GM12878 (cell line): ENCODE data around the gene ZMIZ1. TPM values are rescaled to one million over a fixed set of nuclear protein-coding genes. Genes with fewer than 3 reads are reported as not detected.

Source experiments
- BHLHE40 ChIP-seq, 2 experiments: fragments of 450-650 bp in 1 of 2; IDR thresholded peaks; 2 replicates each; pipeline ENCODE4 v1.6.1; 2011 to 2017; ENCODE audit warnings: low read depth in 2 of 2, borderline replicate concordance in 1 of 2, improper control_type of control experiment in 1 of 2, low read length in 1 of 2, mild to moderate bottlenecking in 1 of 2
- CTCF ChIP-seq, 3 experiments: IDR thresholded peaks in 2 of 3; conservative IDR thresholded peaks in 1 of 3; 2 replicates each; pipeline ENCODE4 v1.5.1; 2011; ENCODE audit warnings: low read depth in 3 of 3, low read length in 3 of 3, mild to moderate bottlenecking in 3 of 3, control low read depth in 2 of 3, moderate library complexity in 2 of 3, inconsistent platforms in 1 of 3, mixed read lengths in 1 of 3; ENCODE audit not compliant: control insufficient read depth in 2 of 3, insufficient read depth in 1 of 3; ENCODE audit errors: extremely low read depth in 1 of 3
- DPF2 ChIP-seq: fragments of 450-650 bp; IDR thresholded peaks from 2 replicates; pipeline ENCODE4 v1.6.1; 2017; ENCODE audit warnings: mild to moderate bottlenecking
- ETV6 ChIP-seq, 2 experiments: fragments of 450-650 bp in 1 of 2; IDR thresholded peaks in 1 of 2; conservative IDR thresholded peaks in 1 of 2; 2 replicates each; pipeline ENCODE4 v1.6.1; 2014; ENCODE audit warnings: antibody characterized with exemption in 1 of 2, borderline replicate concordance in 1 of 2, low read depth in 1 of 2, mild to moderate bottlenecking in 1 of 2, moderate library complexity in 1 of 2
- FOXM1 ChIP-seq: IDR thresholded peaks from 2 replicates; pipeline ENCODE4 v1.6.1; 2012; ENCODE audit warnings: low read depth, mild to moderate bottlenecking, inconsistent platforms, low read length, moderate library complexity
- HCFC1 ChIP-seq: fragments of 150-350 bp; IDR thresholded peaks from 2 replicates; pipeline ENCODE4 v1.6.1; 2014; ENCODE audit warnings: low read length
- IKZF1 ChIP-seq: fragments of 450-650 bp; conservative IDR thresholded peaks from 2 replicates; pipeline ENCODE4 v1.6.1; 2017; ENCODE audit warnings: antibody characterized with exemption, mild to moderate bottlenecking
- IRF4 ChIP-seq: IDR thresholded peaks from 2 replicates; pipeline ENCODE4 v1.6.1; 2011; ENCODE audit warnings: low read depth, low read length
- LARP7 ChIP-seq: fragments of 450-650 bp; IDR thresholded peaks from 2 replicates; pipeline ENCODE4 v1.6.1; 2017; ENCODE audit warnings: mild to moderate bottlenecking
- MXI1 ChIP-seq: fragments of 150-350 bp; IDR thresholded peaks from 2 replicates; pipeline ENCODE4 v1.6.1; 2011; ENCODE audit warnings: low read depth, mild to moderate bottlenecking, inconsistent platforms, low read length, improper control_type of control experiment
- NFYB ChIP-seq: IDR thresholded peaks from 2 replicates; pipeline ENCODE4 v1.6.1; 2011; ENCODE audit warnings: low read depth, mild to moderate bottlenecking, low read length, improper control_type of control experiment, moderate library complexity; ENCODE audit not compliant: insufficient read depth
- NR2C1 ChIP-seq: fragments of 450-650 bp; IDR thresholded peaks from 2 replicates; pipeline ENCODE4 v1.6.1; 2017; ENCODE audit warnings: antibody characterized with exemption, mild to moderate bottlenecking, moderate library complexity
- NR2F1 ChIP-seq: fragments of 450-650 bp; conservative IDR thresholded peaks from 2 replicates; pipeline ENCODE4 v1.6.1; 2017; ENCODE audit warnings: mild to moderate bottlenecking
- PML ChIP-seq: IDR thresholded peaks from 2 replicates; pipeline ENCODE4 v1.6.1; 2012; ENCODE audit warnings: low read length, inconsistent platforms
- POLR2A ChIP-seq: IDR thresholded peaks from 2 replicates; pipeline ENCODE4 v1.6.1; 2011; ENCODE audit warnings: low read depth, mild to moderate bottlenecking, low read length
- POU2F2 ChIP-seq: IDR thresholded peaks from 3 replicates; pipeline ENCODE4 v1.6.1; 2011; ENCODE audit warnings: low read depth, mild to moderate bottlenecking, low read length, borderline replicate concordance
- RCOR1 ChIP-seq: conservative IDR thresholded peaks from 2 replicates; pipeline ENCODE4 v1.6.1; 2012; ENCODE audit warnings: low read depth, low read length, improper control_type of control experiment
- RELB ChIP-seq: fragments of 450-650 bp; IDR thresholded peaks from 2 replicates; pipeline ENCODE4 v1.6.1; 2017; ENCODE audit warnings: low read depth, mild to moderate bottlenecking, moderate library complexity
- SIX5 ChIP-seq: IDR thresholded peaks from 2 replicates; pipeline ENCODE4 v1.6.1; 2011; ENCODE audit warnings: mild to moderate bottlenecking, low read depth, low read length, moderate library complexity; ENCODE audit not compliant: severe bottlenecking
- SMARCA5 ChIP-seq: fragments of 450-650 bp; IDR thresholded peaks from 2 replicates; pipeline ENCODE4 v1.6.1; 2017; ENCODE audit warnings: mild to moderate bottlenecking
- SP1 ChIP-seq: IDR thresholded peaks from one replicate; pipeline ENCODE4 v1.6.1; 2011; ENCODE audit warnings: low read depth, low read length
- SREBF1 ChIP-seq: IDR thresholded peaks from 2 replicates; pipeline ENCODE4 v1.6.1; 2012; ENCODE audit warnings: mild to moderate bottlenecking, low read length
- TCF12 ChIP-seq: IDR thresholded peaks from 2 replicates; pipeline ENCODE4 v1.6.1; 2011; ENCODE audit warnings: low read depth, mild to moderate bottlenecking, low read length
- ZNF207 ChIP-seq: fragments of 450-650 bp; IDR thresholded peaks from 2 replicates; pipeline ENCODE4 v1.6.1; 2014; ENCODE audit warnings: antibody characterized with exemption, mild to moderate bottlenecking, borderline replicate concordance
- ZNF24 ChIP-seq: fragments of 450-650 bp; IDR thresholded peaks from 2 replicates; pipeline ENCODE4 v1.6.1; 2017; ENCODE audit warnings: antibody characterized with exemption, mild to moderate bottlenecking
- ZNF274 ChIP-seq: IDR thresholded peaks from one replicate; pipeline ENCODE4 v1.8.0; 2011; ENCODE audit not compliant: insufficient read length, insufficient read depth
- ZSCAN29 ChIP-seq: fragments of 450-650 bp; IDR thresholded peaks from 2 replicates; pipeline ENCODE4 v1.6.1; 2017; ENCODE audit warnings: mild to moderate bottlenecking, moderate library complexity
- polyA plus RNA-seq, 11 experiments: library from polyadenylated mRNA; depleted of rRNA in 4 of 11; unstranded in 6 of 11; stranded (reverse) in 5 of 11; fragments of >200 nt; fragmentation: Nextera tagmentation in 4 of 11; fragmentation: Illumina TruSeq in 1 of 11; extraction: Ambion mirVana in 4 of 11; extraction: Trizol in 1 of 11; gene quantifications; 1 replicate in 1 of 11; 2 replicates in 10 of 11; pipeline versions ENCODE4 v1.2.1 to v1.2.3, GENCODE V29; 2011 to 2016; ENCODE audit warnings: inconsistent platforms in 2 of 11, missing spikeins in 2 of 11, low read depth in 1 of 11
- total RNA-seq, 4 experiments: library from RNA; depleted of rRNA in 3 of 4; stranded (reverse); fragments of >200 nt in 3 of 4; fragmentation: Illumina TruSeq in 1 of 4; extraction: Trizol in 1 of 4; gene quantifications; 2 replicates each; pipeline versions ENCODE4 v1.2.1 to v1.2.3, GENCODE V29; 2013 to 2021
- TF ChIP-seq, protein P1 (sequence below): fragments of 450-650 bp; IDR thresholded peaks from 2 replicates; pipeline ENCODE4 v1.6.1; 2016; ENCODE audit warnings: mild to moderate bottlenecking

Gene ZMIZ1
- total and polyA plus RNA-seq, 10 of the 15 experiments (the other 5 are each of a cell fraction or from before 2014, with no cell fraction given): 3.1 to 82.3 (median 14.9) TPM

DNA sequence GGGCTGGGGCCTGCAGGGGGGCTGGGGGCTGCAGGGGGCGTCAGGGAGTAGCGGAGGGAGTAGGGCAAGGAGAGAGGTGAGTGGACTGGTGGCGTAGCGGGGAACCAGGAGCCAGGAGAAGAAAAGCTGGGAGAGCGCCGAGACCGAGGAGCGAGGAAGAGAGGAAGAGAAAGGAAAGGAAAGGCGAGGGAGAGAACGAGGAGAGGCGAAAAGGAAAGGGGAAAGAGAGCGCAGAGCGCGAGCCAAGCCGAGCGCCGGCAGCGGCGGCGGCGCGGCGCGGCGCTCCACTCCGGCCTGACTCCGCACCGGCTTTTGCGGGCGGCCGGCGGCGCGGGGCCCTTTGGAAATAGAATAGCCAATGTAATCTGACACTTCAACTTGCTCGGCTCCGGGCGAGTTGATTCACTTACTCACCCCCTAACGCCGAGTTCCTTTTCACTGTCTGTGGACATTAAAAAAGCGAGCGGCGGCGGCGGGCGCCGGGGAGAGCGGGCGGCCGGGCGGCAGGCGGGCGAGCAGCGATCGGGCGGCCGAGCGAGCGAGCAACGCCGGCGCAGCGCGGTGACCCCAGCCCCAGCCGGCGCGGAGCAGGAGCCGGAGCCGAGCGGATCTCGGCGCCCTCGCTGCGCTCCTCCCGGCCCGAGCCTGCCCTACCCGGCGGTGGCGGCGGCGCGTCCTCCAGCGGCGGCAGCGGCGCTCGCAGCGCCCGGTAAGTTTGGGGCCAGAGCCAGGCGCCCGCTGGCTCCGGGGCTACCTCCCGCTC lies at the start of gene ZMIZ1 (continued):
- TF ChIP-seq ZNF207 (0 out of 2 replicates have a peak, but pooled peaks have one; percentile 44), PML (no peak), RCOR1 (0 out of 2 replicates have a peak, but pooled peaks have one; percentile 62), SIX5 (peak; percentile 40), SMARCA5 (peak; percentile 83; the same call in 1 of the 2 replicates), DPF2 (no peak), ZNF24 (peak; percentile 48; the same call in 1 of the 2 replicates), HCFC1 (peak; percentile 33; the same call in 1 of the 2 replicates), SREBF1 (no peak), FOXM1 (no peak), MXI1 (peak; percentile 64), NR2C1 (peak; percentile 36; the same call in 1 of the 2 replicates), POLR2A (no peak), CTCF (IDR thresholded peaks at IDR 0.05 in 2 of 3, conservative IDR thresholded peaks at IDR 0.05 in 1 of 3; ENCODE audit: control insufficient read depth in 2 of 3, extremely low read depth in 1 of 3, insufficient read depth in 1 of 3, low read depth in 3 of 3, low read length in 3 of 3) (peak; percentile 13 to 36 (median 19); a peak in 3 of 6 replicates), NR2F1 (peak; percentile 79), ZNF274 (no peak), SP1 (peak; percentile 96), IKZF1 (peak; percentile 71), ETV6 (conservative IDR thresholded peaks at IDR 0.05 in 1 of 2, IDR thresholded peaks at IDR 0.05 in 1 of 2; ENCODE audit: borderline replicate concordance in 1 of 2, low read depth in 1 of 2) (no peak), RELB (0 out of 2 replicates have a peak, but pooled peaks have one; percentile 22), TCF12 (no peak), IRF4 (no peak), ZSCAN29 (peak; percentile 91), NFYB (peak; percentile 33; the same call in 1 of the 2 replicates), LARP7 (peak; percentile 71), POU2F2 (peak; percentile 68; the same call in 1 of the 3 replicates), BHLHE40 (IDR thresholded peaks at IDR 0.05; ENCODE audit: borderline replicate concordance in 1 of 2, low read depth in 2 of 2, low read length in 1 of 2) (peak; percentile 21 to 37; a peak in 1 of 4 replicates)
- TF ChIP-seq, protein P1, sequence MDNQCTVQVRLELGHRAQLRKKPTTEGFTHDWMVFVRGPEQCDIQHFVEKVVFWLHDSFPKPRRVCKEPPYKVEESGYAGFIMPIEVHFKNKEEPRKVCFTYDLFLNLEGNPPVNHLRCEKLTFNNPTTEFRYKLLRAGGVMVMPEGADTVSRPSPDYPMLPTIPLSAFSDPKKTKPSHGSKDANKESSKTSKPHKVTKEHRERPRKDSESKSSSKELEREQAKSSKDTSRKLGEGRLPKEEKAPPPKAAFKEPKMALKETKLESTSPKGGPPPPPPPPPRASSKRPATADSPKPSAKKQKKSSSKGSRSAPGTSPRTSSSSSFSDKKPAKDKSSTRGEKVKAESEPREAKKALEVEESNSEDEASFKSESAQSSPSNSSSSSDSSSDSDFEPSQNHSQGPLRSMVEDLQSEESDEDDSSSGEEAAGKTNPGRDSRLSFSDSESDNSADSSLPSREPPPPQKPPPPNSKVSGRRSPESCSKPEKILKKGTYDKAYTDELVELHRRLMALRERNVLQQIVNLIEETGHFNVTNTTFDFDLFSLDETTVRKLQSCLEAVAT: no peak
